ENCODE data around the gene ADGRE2.
"Not testable (repeated sequence)": the region's sequence is repeated elsewhere in the genome, so short reads cannot be mapped to it uniquely, and the experiment has no call there.

ADGRE2 gene

DNA sequence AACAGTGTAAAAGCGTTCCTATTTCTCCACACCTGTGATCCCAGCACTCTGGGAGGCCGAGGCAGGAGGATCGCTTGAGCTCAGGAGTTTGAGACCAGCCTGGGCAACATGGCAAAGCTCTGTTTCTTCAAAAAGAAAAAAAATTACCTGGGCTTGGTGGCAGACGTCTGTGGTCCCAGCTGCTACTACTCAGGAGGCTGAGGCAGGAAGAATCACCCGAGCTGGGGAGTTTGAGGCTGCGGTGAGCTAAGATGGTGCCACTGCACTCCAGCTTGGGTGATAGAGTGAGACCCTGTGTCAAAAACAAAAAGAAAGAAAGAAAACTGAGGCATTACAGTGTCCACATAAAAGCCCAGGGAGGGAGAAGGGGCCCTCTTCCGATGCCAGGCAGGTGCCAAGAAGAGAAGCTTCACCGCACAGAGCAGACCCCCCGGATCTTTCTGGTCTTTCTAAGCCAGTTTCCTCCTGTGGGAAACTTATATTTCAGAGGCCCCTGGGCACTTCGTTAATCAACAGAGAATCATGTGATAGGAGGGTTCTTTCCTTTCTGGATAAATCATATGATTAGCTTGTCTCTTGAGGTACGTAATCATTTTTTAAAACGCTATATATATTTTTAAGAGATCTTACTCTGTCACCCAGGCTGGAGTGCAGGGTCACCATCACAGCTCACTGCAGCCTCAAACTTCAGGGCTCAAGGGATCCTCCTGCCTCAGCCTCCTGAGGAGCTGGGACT, at the start of gene ADGRE2:
Gene ADGRE2, minus strand, starts transcription at position 451 of the 736 bp plus-strand sequence. CDS start 1,804 bp downstream, outside the sequence.
- DNase-seq = not testable (repeated sequence)

DNA sequence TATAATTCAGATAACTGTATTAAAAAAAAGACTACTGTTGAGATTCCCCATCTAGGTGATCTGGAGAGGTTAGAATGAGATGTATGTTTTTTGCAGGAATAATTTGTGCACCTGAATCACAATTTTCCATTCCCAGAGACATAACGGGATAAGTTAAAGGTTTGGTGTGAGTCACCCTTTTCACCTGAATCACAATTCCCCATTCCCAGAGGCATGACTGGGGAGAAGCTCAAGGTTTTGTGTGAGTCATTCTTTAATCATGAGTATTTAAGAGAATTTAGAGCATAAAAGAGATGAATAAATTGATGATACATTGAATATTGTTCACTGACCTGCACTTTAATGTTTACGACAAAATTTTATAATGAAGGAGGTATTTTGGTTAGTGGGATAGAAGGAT, 47.6 kb upstream of the ADGRE2 start:
- DNase-seq = no peak

- DNase-seq = no peak
Observed at GRCh38 chr19:14821937-14822336, 43.6 kb upstream of the ADGRE2 start.

DNA sequence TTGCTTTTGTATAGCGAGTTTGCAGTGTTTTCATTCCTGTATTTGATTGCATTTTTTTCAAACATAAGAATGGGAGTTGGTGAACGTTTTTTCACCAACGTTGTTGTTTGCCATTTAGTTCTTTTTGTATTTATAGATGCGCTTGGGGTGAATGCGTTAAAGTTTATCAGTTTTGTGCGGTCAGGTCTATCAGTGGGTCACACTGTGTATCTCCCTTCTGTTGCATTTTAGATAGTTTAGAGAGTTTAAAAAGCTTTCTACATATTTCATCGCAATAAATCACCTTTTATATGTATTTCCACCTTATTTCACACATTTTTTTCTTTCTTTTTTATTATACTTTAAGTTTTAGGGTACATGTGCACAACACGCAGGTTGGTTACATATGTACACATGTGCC, 40.2 kb upstream of the ADGRE2 start:
- no peak for DNase-seq

- no peak for DNase-seq
Observed at GRCh38 chr19:14817052-14817451, 38.7 kb upstream of the ADGRE2 start.

GRCh38 chr19:14814982-14815652, 36.8 kb upstream of the ADGRE2 start:
- DNase-seq = no peak

- no peak for DNase-seq
Observed at GRCh38 chr19:14809272-14810057, 31.1 kb upstream of the ADGRE2 start.

DNA sequence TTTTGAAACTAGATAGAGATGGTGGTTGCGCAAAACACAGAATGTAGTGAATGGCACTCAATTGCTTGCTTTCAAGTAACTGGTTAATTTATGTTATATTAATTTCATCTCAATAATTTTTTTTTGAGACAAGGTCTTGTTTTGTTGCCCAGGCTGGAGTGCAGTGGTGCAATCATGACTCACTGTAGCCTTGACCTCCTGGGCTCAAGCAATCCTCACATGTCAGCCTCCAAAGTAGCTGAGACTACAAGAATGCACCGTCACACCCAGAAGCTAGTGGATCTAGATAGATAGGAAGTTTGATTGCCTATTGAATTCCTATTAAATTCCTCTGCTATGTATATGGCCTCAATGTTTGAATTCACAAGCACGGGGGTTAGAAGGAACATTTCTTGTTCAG, 26.4 kb upstream of the ADGRE2 start:
- DNase-seq = no peak

DNA sequence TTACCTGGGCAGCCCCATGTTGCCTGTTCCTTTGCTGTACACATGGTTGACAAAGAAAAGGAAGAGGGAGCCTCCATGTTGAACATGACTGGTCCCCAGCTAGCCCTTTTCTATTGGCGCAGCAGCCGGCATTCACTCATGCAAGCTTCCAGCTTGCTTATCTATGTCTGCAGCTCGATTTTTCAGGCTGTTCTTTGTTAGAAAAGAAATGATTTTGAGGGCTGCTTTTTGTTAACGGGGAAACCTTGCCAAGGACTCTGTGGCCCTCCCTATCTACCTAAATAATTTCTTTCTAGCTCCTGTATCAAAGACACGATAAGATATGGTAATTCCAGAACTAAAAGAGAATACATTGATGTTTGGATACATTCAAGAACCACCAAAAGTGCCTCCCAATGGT, 20.4 kb upstream of the ADGRE2 start:
- no peak for DNase-seq

GRCh38 chr19:14796021-14796420, 17.7 kb upstream of the ADGRE2 start:
- no peak for DNase-seq

- DNase-seq = no peak
Observed at GRCh38 chr19:14795078-14795721, 16.8 kb upstream of the ADGRE2 start.

DNA sequence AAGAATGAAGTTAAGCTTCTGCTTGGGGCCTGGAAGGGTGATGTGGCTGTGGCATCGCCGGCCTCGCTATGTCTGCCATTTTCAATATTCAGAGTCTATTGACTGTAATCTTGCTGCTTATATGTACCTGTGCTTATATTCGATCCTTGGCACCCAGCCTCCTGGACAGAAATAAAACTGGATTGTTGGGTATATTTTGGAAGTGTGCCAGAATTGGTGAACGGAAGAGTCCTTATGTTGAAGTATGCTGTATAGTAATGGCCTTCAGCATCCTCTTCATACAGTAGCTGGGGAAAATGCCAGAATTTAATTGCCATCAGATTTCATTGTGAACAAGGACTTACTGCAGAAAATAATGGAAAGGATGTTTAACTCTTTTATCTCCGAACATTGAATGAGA, 13.9 kb upstream of the ADGRE2 start:
- not testable (repeated sequence) for DNase-seq

DNA sequence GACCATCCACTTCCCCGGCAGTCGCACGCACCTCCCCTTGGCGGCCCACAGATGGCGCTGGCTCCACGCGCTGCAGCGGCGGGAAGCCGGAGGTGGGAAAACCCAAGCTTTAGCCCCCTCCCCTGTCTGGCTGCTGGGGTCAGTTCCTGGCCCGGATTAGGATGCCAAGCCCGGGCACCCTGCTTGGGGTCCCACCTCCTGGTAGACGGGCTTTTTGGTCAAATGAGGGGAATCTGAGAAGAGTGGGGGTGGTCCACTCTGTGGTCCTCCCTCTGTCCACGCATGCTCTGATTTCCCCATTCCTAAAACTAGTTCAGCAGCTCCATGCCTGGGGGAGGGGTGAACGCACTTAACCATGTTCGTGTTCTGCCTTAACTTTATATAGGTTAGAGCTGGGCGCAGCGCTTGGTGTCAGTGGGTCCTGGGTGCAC, 8.1 kb upstream of the ADGRE2 start:
- DNase-seq = peak; percentile 35

DNA sequence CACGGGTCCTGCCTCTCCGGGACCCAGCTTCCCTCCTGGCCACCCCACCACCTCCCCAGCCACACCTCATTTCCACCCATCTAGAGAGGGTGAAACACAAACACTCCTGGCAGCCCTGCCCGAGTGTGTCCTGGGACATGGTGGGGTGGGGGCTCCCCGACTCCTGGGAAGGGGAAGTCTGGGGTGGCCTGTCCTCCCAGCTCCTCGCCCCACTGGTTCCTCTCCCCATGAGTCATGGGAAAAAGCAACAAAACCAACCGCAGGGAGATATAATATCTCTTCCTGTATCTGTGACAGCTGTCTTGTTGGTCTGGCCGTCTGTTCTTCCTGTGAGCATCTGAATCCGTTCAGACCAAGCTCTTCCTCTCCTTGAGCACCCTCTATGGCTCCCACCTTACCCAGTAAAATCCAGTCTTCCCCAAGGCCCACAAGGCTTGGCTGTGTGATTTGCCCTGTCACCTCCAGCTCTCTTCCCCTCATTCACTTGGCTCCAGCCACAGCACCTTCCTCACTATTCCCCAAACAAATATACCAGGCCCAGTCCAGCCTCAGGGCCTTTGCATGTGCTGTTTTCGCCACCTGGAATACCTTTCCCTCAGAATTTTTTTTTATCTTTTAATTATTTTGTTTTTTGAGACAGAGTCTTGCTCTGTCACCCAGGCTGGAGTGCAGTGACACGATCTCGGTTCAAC, 6.9 kb upstream of the ADGRE2 start:
- DNase-seq = not testable (repeated sequence)

GRCh38 chr19:14784730-14785101, 6.4 kb upstream of the ADGRE2 start:
- peak; percentile 8 for DNase-seq

DNA sequence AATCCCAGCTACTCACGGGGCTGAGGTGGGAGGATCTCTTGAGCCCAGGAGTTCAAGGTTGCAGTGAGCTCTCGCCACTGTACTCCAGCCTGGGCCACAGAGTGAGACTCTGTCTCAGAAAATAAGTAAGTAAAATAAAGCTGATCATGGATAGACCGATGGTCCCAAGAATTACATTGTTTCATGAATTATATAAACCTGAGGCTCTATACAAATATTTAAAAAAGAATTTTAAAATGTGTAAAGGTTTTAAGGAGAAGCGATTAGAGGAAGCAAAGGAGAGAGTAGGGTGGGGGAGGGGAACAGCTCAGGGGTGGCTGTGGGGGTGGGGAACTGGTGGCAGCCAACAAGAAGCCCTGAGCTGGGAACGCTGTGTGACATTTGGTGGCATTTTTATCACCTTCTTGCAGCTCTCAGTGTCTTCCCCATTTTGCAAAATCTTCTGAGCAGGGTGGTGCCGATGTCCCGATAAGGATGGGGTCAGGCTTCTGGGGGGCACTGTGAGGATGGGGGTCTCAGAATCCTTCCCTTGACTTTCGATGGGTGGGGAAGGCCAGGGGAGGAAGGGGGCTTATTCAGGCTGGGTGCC, 5.1 kb upstream of the ADGRE2 start:
- not testable (repeated sequence) for DNase-seq

GRCh38 chr19:14782626-14783409, 4.5 kb upstream of the ADGRE2 start:
- no peak for DNase-seq

DNA sequence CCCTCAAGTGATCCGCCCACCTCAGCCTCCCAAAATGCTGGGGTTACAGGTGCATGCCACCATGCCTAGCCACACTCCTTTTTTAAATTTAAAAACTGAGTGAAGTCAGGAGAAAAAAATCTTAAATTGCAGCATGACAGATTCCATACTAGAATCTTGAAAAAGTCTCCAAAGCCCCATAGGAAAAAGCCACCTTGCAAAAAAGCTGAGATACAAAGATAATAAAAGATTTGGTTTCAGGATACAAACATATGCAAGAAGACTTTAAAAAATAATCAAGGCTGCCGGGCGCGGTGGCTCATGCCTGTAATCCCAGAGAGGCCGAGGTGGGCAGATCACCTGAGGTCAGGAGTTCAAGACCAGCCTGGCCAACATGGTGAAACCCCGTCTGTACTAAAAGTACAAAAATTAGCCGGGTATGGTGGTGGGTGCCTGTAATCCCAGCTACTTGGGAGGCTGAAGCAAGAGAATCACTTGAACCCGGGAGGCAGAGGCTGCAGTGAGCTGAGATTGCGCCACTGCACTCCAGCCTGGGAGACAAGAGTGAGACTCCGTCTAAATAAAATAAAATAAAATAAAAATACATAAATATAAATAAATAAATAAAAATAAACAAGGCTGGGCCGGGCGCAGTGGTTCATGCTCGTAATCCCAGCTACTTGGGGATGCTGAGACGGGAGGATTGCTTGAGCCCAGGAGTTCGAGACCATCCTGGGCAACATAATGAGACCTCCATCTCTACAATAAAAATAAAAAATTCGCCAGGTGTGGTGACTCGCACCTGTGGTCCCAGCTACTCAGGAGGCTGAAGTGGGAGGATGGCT, 3.6 kb upstream of the ADGRE2 start:
- not testable (repeated sequence) for DNase-seq

GRCh38 chr19:14780622-14781225, 2.4 kb upstream of the ADGRE2 start:
- not testable (repeated sequence) for DNase-seq

DNA sequence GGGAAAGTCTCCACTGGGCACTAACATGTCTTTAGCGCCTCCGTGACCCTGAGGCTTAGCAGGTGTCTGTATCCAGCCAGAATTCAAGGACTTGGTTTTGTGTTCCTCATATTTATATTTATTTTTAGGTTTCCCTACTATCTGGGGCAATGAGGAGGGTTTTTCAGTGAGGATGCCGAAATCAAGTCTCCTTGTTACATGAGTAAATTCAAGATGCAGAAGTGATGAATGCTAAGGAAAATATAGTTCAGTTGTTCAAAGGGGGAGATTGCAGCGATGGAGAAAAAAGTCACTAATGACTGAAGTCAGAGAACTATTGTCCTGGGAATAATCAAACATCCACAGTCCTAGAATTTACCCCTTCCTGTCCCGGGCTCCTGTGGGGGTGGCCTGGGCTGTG, 791 bp upstream of the ADGRE2 start:
- DNase-seq = no peak

Measured in activated naive CD4-positive, alpha-beta T cell treated with Interleukin-2 at 50 U/mL for 16 hours (primary cell).